Muscle layer of colon (tissue), 2 donors: ENCODE results near the gene IFRD1.
A peak's percentile ranks its signal among the peaks of the same experiment; 100 is the strongest.

Source experiments
- H3K27ac ChIP-seq: one replicate; pipeline ENCODE4 v1.7.0; 2013; ENCODE audit warnings: low read depth, mild to moderate bottlenecking, low read length, moderate library complexity
- H3K27me3 ChIP-seq, 2 donors: one replicate each; pipeline ENCODE4 v1.7.0; 2013; ENCODE audit warnings: low read length in 2 of 2, mild to moderate bottlenecking in 2 of 2; ENCODE audit not compliant: insufficient read depth in 2 of 2, control insufficient read depth in 1 of 2
- H3K36me3 ChIP-seq: one replicate; pipeline ENCODE4 v1.7.0; 2013; ENCODE audit warnings: mild to moderate bottlenecking, low read length; ENCODE audit not compliant: insufficient read depth
- H3K4me1 ChIP-seq: one replicate; pipeline ENCODE4 v1.7.0; 2013; ENCODE audit warnings: mild to moderate bottlenecking, low read length; ENCODE audit not compliant: insufficient read depth
- H3K4me3 ChIP-seq, 2 donors: one replicate each; pipeline ENCODE4 v1.7.0; 2013; ENCODE audit warnings: low read length in 2 of 2, low read depth in 1 of 2, mild to moderate bottlenecking in 1 of 2, moderate library complexity in 1 of 2
- H3K9ac ChIP-seq: one replicate; pipeline ENCODE4 v1.7.0; 2013; ENCODE audit warnings: low read length
- H3K9me3 ChIP-seq: one replicate; pipeline ENCODE4 v1.7.0; 2013; ENCODE audit warnings: mild to moderate bottlenecking, low read length
- donor health status: abdominal sarcoma.
- donor health status: Adenocarcinoma of cecum.

The IFRD1 gene

GRCh38 chr7:112449902-112450806 is at the start of gene IFRD1:
TSS of gene IFRD1 (plus strand) at chr7:112450460. CDS start at chr7:112450689, 229 bp downstream.
- Histone ChIP-seq H3K27me3 (no peaks in the 10 kb centered on the region), H3K4me1 (peaks cover 37% of the 10 kb centered on the region), H3K9ac (peak within 1 kb of the TSS; percentile 97), H3K4me3 (peak within 1 kb of the TSS; percentile 97 to 100), H3K9me3 (no peaks in the 10 kb centered on the region), H3K27ac (peak within 1 kb of the TSS; percentile 100), H3K36me3 (no peaks in the 10 kb centered on the region)

DNA sequence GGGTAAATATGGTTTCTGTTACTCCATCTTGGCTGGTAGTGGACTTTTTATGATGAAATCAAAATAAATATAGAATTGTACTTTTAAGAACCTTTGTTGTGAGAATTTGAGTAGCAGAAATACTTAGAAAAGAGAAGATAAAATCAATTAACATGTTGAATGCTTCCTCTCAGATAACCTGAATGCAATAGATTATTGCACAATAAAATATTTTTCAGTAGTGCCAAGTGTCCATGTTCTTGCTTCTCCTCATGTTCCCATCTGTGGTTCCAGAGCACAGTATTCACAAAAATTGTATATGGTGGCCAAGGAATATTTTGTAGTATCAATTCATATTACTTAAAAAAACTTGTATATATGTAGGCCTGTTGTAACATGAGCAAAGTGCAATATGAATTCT is 45.9 kb upstream of the IFRD1 start:
- H3K9me3 ChIP-seq = no peaks in the 10 kb centered on the region
- no peak overlapping the region for H3K27ac ChIP-seq
- no peaks in the 10 kb centered on the region for H3K36me3 ChIP-seq
- no peaks in the 10 kb centered on the region for H3K27me3 ChIP-seq
- H3K4me3 ChIP-seq = no peak overlapping the region
- no peaks in the 10 kb centered on the region for H3K4me1 ChIP-seq
- H3K9ac ChIP-seq = no peak overlapping the region

DNA sequence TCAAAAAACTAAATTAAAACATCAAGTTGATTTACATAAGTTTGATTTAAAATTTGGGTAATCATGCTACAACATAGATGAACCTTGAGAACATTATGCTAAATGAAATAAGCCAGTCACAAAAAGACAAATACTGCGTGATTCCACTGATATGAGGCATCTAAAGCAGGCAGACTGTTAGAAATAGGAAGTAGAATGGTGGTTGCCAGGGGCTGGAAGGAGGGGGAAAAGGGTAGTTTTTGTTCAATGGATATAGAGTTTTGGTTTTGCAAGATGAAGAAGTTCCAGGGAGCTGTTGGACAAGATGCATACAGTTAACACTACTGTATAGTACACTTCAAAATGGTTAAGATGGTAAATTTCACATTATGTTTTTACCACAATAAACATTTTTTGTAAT is 45.0 kb upstream of the IFRD1 start:
- Histone ChIP-seq H3K4me1 (no peaks in the 10 kb centered on the region), H3K27me3 (no peaks in the 10 kb centered on the region), H3K9me3 (no peaks in the 10 kb centered on the region), H3K27ac (no peak overlapping the region), H3K4me3 (no peak overlapping the region), H3K36me3 (no peaks in the 10 kb centered on the region), H3K9ac (no peak overlapping the region)

GRCh38 chr7:112407261-112407660 is 43.0 kb upstream of the IFRD1 start:
- H3K27me3 ChIP-seq = no peaks in the 10 kb centered on the region
- no peaks in the 10 kb centered on the region for H3K4me1 ChIP-seq
- H3K9ac ChIP-seq = no peak overlapping the region
- H3K36me3 ChIP-seq = no peaks in the 10 kb centered on the region
- H3K9me3 ChIP-seq = no peaks in the 10 kb centered on the region
- no peak overlapping the region for H3K4me3 ChIP-seq
- H3K27ac ChIP-seq = no peak overlapping the region

DNA sequence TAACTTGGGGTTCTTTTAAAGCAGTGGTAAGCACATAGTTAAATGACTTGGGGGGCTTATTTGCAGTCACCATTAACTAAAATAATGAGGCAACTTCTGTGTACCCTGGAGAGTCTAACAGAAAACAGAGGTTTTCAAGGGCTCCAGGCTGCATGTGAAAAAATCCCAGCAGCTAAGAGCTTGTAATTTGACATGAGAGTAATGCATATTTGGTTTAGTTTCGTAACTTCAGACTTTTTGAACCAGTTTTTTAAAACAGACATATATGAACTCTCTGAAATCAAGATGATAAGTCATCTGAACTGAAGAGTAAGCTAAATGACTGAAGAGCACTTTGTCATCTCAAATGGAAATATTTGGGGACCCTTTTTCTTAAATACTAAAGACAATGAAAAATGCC is 40.2 kb upstream of the IFRD1 start:
- Histone ChIP-seq H3K27me3 (no peaks in the 10 kb centered on the region), H3K4me3 (no peak overlapping the region), H3K27ac (no peak overlapping the region), H3K36me3 (no peaks in the 10 kb centered on the region), H3K4me1 (no peaks in the 10 kb centered on the region), H3K9ac (no peak overlapping the region), H3K9me3 (no peaks in the 10 kb centered on the region)

DNA sequence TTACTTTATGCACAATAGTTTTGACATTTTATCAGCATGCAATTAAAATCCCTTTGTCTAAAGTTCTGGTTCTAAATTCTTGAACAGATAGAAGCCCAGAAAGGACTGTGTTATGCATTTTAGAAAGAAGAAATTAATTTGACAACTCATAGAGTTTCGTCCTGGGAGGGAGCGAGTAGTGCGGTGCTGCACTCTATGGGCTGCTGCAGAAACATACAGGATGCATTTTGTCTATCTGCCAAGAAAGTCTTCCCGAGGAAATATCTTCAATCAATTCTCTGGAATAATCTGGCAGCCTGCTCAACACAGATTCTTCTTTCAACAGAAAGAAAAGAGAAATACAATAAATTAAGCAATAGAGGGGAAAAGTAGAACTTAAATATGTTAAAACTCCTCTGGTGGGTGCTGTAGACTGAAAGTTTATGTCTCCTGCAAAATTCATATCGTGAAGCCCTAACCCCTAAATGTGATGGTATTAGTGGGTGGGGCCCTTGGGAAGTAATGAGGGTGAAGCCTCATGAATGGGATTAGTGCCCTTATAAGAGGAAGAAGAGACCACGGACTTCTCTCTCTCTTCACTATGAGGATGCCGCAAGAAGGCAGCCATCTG is 39.0 kb upstream of the IFRD1 start:
- no peak overlapping the region for H3K9ac ChIP-seq
- H3K27me3 ChIP-seq = no peaks in the 10 kb centered on the region

DNA sequence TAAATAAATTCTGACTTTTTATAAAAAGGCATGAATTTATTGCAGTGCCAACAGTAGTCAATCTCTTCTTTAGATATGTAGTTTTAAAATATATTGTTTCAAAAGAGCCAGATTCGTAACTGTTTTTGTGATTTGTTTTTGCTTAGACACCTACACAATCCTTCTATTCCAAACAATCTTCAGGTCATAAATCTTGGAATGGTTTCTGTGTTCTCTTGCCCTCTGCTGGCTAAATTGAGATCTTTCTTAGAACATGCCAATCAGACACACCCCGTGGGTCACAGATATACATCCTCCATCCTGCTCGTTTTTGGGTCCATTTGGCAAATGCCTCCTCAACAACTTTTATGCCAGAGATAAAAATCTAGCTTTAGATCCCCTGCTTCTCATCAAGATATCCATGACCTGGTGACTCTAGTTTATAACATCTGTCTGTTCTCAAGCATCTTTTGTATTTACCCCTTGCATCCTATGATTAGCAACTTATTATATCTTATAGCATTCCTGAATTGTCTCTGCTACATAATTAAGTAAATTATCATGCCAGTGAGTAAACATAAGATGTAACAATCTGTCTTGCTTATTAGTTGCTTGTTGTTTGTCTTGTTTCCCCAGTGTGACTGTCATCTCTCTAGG is 35.3 kb upstream of the IFRD1 start:
- no peaks in the 10 kb centered on the region for H3K27me3 ChIP-seq
- H3K9me3 ChIP-seq = no peaks in the 10 kb centered on the region
- H3K4me1 ChIP-seq = no peaks in the 10 kb centered on the region
- no peaks in the 10 kb centered on the region for H3K36me3 ChIP-seq
- H3K9ac ChIP-seq = no peak overlapping the region
- no peak overlapping the region for H3K27ac ChIP-seq
- no peak overlapping the region for H3K4me3 ChIP-seq

More for the DNA sequence above, 39.0 kb upstream of the IFRD1 start:
- Histone ChIP-seq H3K4me3 (no peak overlapping the region), H3K9me3 (no peaks in the 10 kb centered on the region), H3K27ac (no peak overlapping the region), H3K36me3 (no peaks in the 10 kb centered on the region), H3K4me1 (no peaks in the 10 kb centered on the region)

GRCh38 chr7:112416127-112416526 is 34.1 kb upstream of the IFRD1 start:
- no peak overlapping the region for H3K27ac ChIP-seq
- no peaks in the 10 kb centered on the region for H3K36me3 ChIP-seq
- H3K27me3 ChIP-seq = no peaks in the 10 kb centered on the region
- H3K9ac ChIP-seq = no peak overlapping the region
- H3K4me1 ChIP-seq = peaks cover 8% of the 10 kb centered on the region
- H3K4me3 ChIP-seq = no peak overlapping the region
- no peaks in the 10 kb centered on the region for H3K9me3 ChIP-seq

DNA sequence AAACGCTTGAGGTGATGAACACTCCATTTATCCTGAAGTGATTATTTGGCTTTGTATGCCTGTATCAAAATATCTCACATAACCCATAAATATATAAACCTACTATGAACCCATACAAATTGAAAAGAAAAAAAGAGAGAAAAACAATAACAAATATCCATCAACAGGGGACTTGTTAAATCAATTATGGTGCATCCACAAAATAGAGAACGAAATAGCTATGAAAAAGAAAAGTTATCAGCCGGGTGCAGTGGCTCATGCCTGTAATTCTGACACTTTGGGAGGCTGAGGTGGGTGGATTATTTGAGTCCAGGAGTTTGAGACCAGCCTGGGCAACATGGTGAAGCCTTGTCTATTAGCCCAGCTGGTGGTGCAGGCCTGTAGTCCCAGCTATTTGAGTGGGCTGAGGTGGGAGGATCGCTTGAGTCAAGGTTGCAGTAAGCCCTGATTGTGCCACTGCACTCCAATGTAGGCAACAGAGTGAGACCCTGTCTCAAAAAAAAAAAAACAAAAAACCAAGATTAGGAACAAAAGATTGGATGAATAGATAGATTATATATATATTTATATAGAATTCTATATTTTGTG is 30.6 kb upstream of the IFRD1 start:
- Histone ChIP-seq H3K9ac (no peak overlapping the region), H3K36me3 (no peaks in the 10 kb centered on the region), H3K27ac (no peak overlapping the region), H3K9me3 (no peaks in the 10 kb centered on the region), H3K4me3 (no peak overlapping the region), H3K4me1 (peaks cover 23% of the 10 kb centered on the region), H3K27me3 (no peaks in the 10 kb centered on the region)

DNA sequence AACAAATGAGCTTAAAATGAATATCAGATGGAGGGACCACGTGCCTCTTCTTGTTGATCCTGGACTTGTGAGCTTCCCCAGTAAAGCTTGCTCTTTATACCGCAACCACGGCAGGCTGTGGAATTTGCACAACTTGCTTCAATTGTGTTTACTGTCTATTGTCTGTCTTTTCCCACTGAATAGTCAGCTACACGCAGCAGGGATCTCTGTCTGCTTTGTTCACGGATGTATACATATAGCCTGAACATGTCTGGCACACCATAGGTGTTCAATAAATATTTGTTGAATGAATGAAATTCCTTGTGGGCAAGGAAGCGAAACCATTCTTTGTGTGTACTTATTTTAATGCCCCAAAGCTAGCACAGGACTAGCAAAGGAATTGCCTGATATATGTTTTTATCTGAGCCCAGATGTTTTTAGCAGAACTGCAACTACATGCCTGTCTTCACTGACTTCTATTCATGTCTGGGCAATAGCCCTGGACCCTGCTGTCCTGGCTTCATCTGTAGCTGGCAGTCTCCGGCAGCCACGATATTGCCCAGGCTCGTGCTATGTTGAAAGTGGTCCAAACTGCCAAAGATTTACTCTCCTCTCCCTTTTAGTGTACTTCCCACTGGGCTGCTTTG is 29.9 kb upstream of the IFRD1 start:
- Histone ChIP-seq H3K4me3 (peak overlapping the region in 1 of 2 donors; percentile 33), H3K27me3 (no peaks in the 10 kb centered on the region), H3K27ac (no peak overlapping the region), H3K36me3 (no peaks in the 10 kb centered on the region), H3K9me3 (no peaks in the 10 kb centered on the region), H3K4me1 (peaks cover 23% of the 10 kb centered on the region), H3K9ac (no peak overlapping the region)
